GM23248 (cell line): ENCODE measurements around the gene PCDHAC2. TPM values are rescaled to one million over a fixed set of nuclear protein-coding genes. Genes with fewer than 3 reads are reported as not detected.

ENCODE experiments used
- DNase-seq: peaks from one replicate; pipeline ENCODE4 v3.0.0-alpha.2; 2015
- H2AFZ ChIP-seq: fragments of 200-600 bp; sonication (generic); 2 replicates; pipeline ENCODE4 v1.6.1; 2016; ENCODE audit warnings: antibody characterized with exemption
- H3F3A ChIP-seq: fragments of 200-600 bp; sonication (generic); 2 replicates; pipeline ENCODE4 v1.6.1; 2016; ENCODE audit warnings: mild to moderate bottlenecking, antibody characterized with exemption, mixed run types; ENCODE audit not compliant: insufficient read depth
- H3K27ac ChIP-seq: fragments of 200-600 bp; sonication (generic); 2 replicates; pipeline ENCODE4 v1.5.1; 2016; ENCODE audit warnings: mild to moderate bottlenecking
- H3K27me3 ChIP-seq: fragments of 200-600 bp; sonication (generic); replicated peaks from 2 replicates; pipeline ENCODE4 v1.6.1; 2016; ENCODE audit warnings: mild to moderate bottlenecking; ENCODE audit not compliant: insufficient read depth
- H3K36me3 ChIP-seq: fragments of 200-600 bp; sonication (generic); 2 replicates; pipeline ENCODE4 v1.6.1; 2016; ENCODE audit warnings: low read depth, mild to moderate bottlenecking
- H3K4me1 ChIP-seq: fragments of 200-600 bp; sonication (generic); 2 replicates; pipeline ENCODE4 v1.6.1; 2016; ENCODE audit warnings: mild to moderate bottlenecking; ENCODE audit not compliant: insufficient read depth
- H3K4me2 ChIP-seq: fragments of 200-600 bp; sonication (generic); one replicate; pipeline ENCODE4 v1.6.1; 2016; ENCODE audit warnings: mild to moderate bottlenecking; ENCODE audit not compliant: unreplicated experiment
- H3K4me3 ChIP-seq: fragments of 200-600 bp; sonication (generic); 2 replicates; pipeline ENCODE4 v1.5.1; 2016; ENCODE audit warnings: mild to moderate bottlenecking
- H3K79me2 ChIP-seq: fragments of 200-600 bp; sonication (generic); 2 replicates; pipeline ENCODE4 v1.6.1; 2016; ENCODE audit warnings: mild to moderate bottlenecking; ENCODE audit not compliant: insufficient read depth
- H3K9ac ChIP-seq: fragments of 200-600 bp; sonication (generic); 2 replicates; pipeline ENCODE4 v1.6.1; 2016; ENCODE audit warnings: mild to moderate bottlenecking
- H3K9me2 ChIP-seq: fragments of 200-600 bp; sonication (generic); 2 replicates; pipeline ENCODE4 v1.6.1; 2016; ENCODE audit warnings: mixed run types, mild to moderate bottlenecking, moderate library complexity; ENCODE audit not compliant: insufficient read depth
- H3K9me3 ChIP-seq: fragments of 200-600 bp; sonication (generic); one replicate; pipeline ENCODE4 v1.6.1; 2017; ENCODE audit warnings: low read depth
- H4K20me1 ChIP-seq: fragments of 200-600 bp; sonication (generic); 2 replicates; pipeline ENCODE4 v1.6.0; 2016; ENCODE audit not compliant: insufficient read depth
- EZH2 ChIP-seq: fragments of 200-600 bp; sonication (generic); IDR thresholded peaks from 2 replicates; pipeline ENCODE4 v1.6.1; 2018; ENCODE audit warnings: antibody characterized with exemption, mild to moderate bottlenecking; ENCODE audit not compliant: insufficient read depth, poor library complexity, severe bottlenecking
- EZH2phosphoT487 ChIP-seq: fragments of 200-600 bp; sonication (generic); IDR thresholded peaks from 2 replicates; pipeline ENCODE4 v1.6.1; 2018; ENCODE audit warnings: antibody characterized with exemption, moderate library complexity, mild to moderate bottlenecking, low read depth; ENCODE audit not compliant: insufficient read depth
- in situ Hi-C: fragments of 300-500 bp; cut with MboI; formaldehyde crosslinking; loops from 2 replicates; pipeline ENCODE4 v1.15.0; 2020
- polyA plus RNA-seq: library from polyadenylated mRNA; unstranded; fragments of >200 nt; fragmentation: Nextera tagmentation; extraction: Ambion mirVana; gene quantifications from 2 replicates; pipeline ENCODE4 v1.2.1, GENCODE V29; 2016
- small RNA-seq: library from RNA; depleted of rRNA; stranded (forward); fragments of <200 nt; gene quantifications from one replicate; pipeline ENCODE3, GENCODE V24; 2014; ENCODE audit warnings: low read depth, low replicate concordance
- total RNA-seq: library from RNA; depleted of rRNA; stranded (reverse); fragments of >200 nt; shearing (Covaris generic); gene quantifications from 2 replicates; pipeline ENCODE4 v1.2.3, GENCODE V29; 2014; rRNA removed

The PCDHAC2 gene
- total and polyA plus RNA-seq, 2 experiments from 2014 or later: not detected

DNA sequence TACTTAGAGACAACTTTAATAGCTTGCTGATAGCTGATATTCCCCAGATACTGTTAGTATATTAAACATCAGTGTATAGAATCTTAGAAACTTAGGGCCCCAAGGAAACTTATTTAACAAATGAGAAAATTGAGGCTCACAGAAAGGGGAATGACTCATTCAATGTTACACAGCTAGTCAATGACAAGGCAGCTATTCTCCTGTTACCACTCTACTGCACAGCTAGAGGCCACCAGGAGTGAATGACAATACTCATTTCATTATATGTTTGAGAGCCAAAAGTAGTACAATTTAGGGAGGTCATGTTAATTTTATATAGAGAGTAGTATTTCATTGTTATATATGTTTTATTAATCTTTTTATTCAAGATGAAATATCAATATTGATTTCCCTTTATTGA, 51.7 kb downstream of the PCDHAC2 start:
- Histone ChIP-seq H3K27me3 (no peaks in the 10 kb centered on the region), H3K4me3 (no peak overlapping the region), H3K4me1 (no peaks in the 10 kb centered on the region), H3K79me2 (no peaks in the 10 kb centered on the region), H3K4me2 (no peak overlapping the region), H3K27ac (no peak overlapping the region), H3K9me2 (no peaks in the 10 kb centered on the region), H3K36me3 (no peaks in the 10 kb centered on the region), H2AFZ (no peak overlapping the region), H3F3A (no peaks in the 10 kb centered on the region), H4K20me1 (no peaks in the 10 kb centered on the region), H3K9ac (no peak overlapping the region), H3K9me3 (no peaks in the 10 kb centered on the region)
- in situ Hi-C loops: no loop called here
- DNase-seq: no peak
- TF ChIP-seq EZH2 (no peak), EZH2phosphoT487 (no peak)

Small RNAs within 50 kb of the gene (small RNA-seq; reads per million reads assigned to genes)
- gene AC010223.1: not detected

Other genes with a start within 250 kb of the PCDHAC2 start
- not detected in 2 replicates for gene PCDHA1, start 180.3 kb upstream of the PCDHAC2 start, total RNA-seq
- gene PCDHA1, start 180.3 kb upstream of the PCDHAC2 start, polyA plus RNA-seq: not detected in 2 replicates
- gene PCDHA2, start 171.6 kb upstream of the PCDHAC2 start, total RNA-seq: not detected in 2 replicates
- gene PCDHA2, start 171.6 kb upstream of the PCDHAC2 start, polyA plus RNA-seq: 0.06 TPM in 1 of 2 replicates, not detected in the other
- gene PCDHA3, start 165.4 kb upstream of the PCDHAC2 start, total RNA-seq: not detected in 2 replicates
- gene PCDHA3, start 165.4 kb upstream of the PCDHAC2 start, polyA plus RNA-seq: 0.05 and 0.09 TPM in 2 replicates
- not detected in 2 replicates for gene PCDHA4, start 159.4 kb upstream of the PCDHAC2 start, total RNA-seq
- not detected in 2 replicates for gene PCDHA4, start 159.4 kb upstream of the PCDHAC2 start, polyA plus RNA-seq
- gene PCDHA5, start 144.9 kb upstream of the PCDHAC2 start, total RNA-seq: not detected in 2 replicates
- gene PCDHA5, start 144.9 kb upstream of the PCDHAC2 start, polyA plus RNA-seq: not detected in 2 replicates
- gene PCDHA6, start 138.5 kb upstream of the PCDHAC2 start, total RNA-seq: 0.13 and 0.22 TPM in 2 replicates
- 0.10 TPM in 1 of 2 replicates, not detected in the other for gene PCDHA6, start 138.5 kb upstream of the PCDHAC2 start, polyA plus RNA-seq
- gene PCDHA7, start 132.2 kb upstream of the PCDHAC2 start, total RNA-seq: not detected in 2 replicates
- gene PCDHA7, start 132.2 kb upstream of the PCDHAC2 start, polyA plus RNA-seq: not detected in 2 replicates
- not detected in 2 replicates for gene PCDHA8, start 125.3 kb upstream of the PCDHAC2 start, total RNA-seq
- not detected in 2 replicates for gene PCDHA8, start 125.3 kb upstream of the PCDHAC2 start, polyA plus RNA-seq
- gene PCDHA9, start 118.1 kb upstream of the PCDHAC2 start, total RNA-seq: not detected in 2 replicates
- gene PCDHA9, start 118.1 kb upstream of the PCDHAC2 start, polyA plus RNA-seq: 0.04 TPM in 1 of 2 replicates, not detected in the other
- 0.11 and 0.13 TPM in 2 replicates for gene PCDHA10, start 110.6 kb upstream of the PCDHAC2 start, total RNA-seq
- 0.13 and 0.26 TPM in 2 replicates for gene PCDHA10, start 110.6 kb upstream of the PCDHAC2 start, polyA plus RNA-seq
- gene PCDHA11, start 97.5 kb upstream of the PCDHAC2 start, total RNA-seq: not detected in 2 replicates
- gene PCDHA11, start 97.5 kb upstream of the PCDHAC2 start, polyA plus RNA-seq: not detected in 2 replicates
- not detected in 2 replicates for gene PCDHA12, start 91.2 kb upstream of the PCDHAC2 start, total RNA-seq
- not detected in 2 replicates for gene PCDHA12, start 91.2 kb upstream of the PCDHAC2 start, polyA plus RNA-seq
- not detected in 2 replicates for gene PCDHA13, start 84.4 kb upstream of the PCDHAC2 start, total RNA-seq
- not detected in 2 replicates for gene PCDHA13, start 84.4 kb upstream of the PCDHAC2 start, polyA plus RNA-seq
- 0.38 TPM in 1 of 2 replicates, not detected in the other for gene PCDHAC1, start 40.2 kb upstream of the PCDHAC2 start, total RNA-seq
- not detected in 2 replicates for gene PCDHAC1, start 40.2 kb upstream of the PCDHAC2 start, polyA plus RNA-seq
- gene PCDHB1, start 84.9 kb downstream of the PCDHAC2 start, total RNA-seq: not detected in 2 replicates
- not detected in 2 replicates for gene PCDHB1, start 84.9 kb downstream of the PCDHAC2 start, polyA plus RNA-seq
- 4.9 and 8.9 TPM in 2 replicates for gene PCDHB2, start 128.1 kb downstream of the PCDHAC2 start, total RNA-seq
- gene PCDHB2, start 128.1 kb downstream of the PCDHAC2 start, polyA plus RNA-seq: 4.4 and 6.0 TPM in 2 replicates
- gene PCDHB3, start 134.0 kb downstream of the PCDHAC2 start, total RNA-seq: 0.76 and 1.1 TPM in 2 replicates
- gene PCDHB3, start 134.0 kb downstream of the PCDHAC2 start, polyA plus RNA-seq: 0.23 and 0.24 TPM in 2 replicates
- gene PCDHB4, start 155.3 kb downstream of the PCDHAC2 start, total RNA-seq: 0.22 and 0.63 TPM in 2 replicates
- gene PCDHB4, start 155.3 kb downstream of the PCDHAC2 start, polyA plus RNA-seq: 0.60 and 1.0 TPM in 2 replicates
- 0.43 and 1.3 TPM in 2 replicates for gene PCDHB5, start 168.7 kb downstream of the PCDHAC2 start, total RNA-seq
- gene PCDHB5, start 168.7 kb downstream of the PCDHAC2 start, polyA plus RNA-seq: 0.05 TPM in 1 of 2 replicates, not detected in the other
- gene PCDHB6, start 183.6 kb downstream of the PCDHAC2 start, total RNA-seq: 0.22 and 0.38 TPM in 2 replicates
- gene PCDHB6, start 183.6 kb downstream of the PCDHAC2 start, polyA plus RNA-seq: 0.10 and 0.25 TPM in 2 replicates
- 0.65 and 0.89 TPM in 2 replicates for gene PCDHB7, start 206.2 kb downstream of the PCDHAC2 start, total RNA-seq
- gene PCDHB7, start 206.2 kb downstream of the PCDHAC2 start, polyA plus RNA-seq: 0.51 and 0.52 TPM in 2 replicates
- gene PCDHB8, start 211.3 kb downstream of the PCDHAC2 start, total RNA-seq: 2.1 and 2.9 TPM in 2 replicates
- 0.83 and 1.0 TPM in 2 replicates for gene PCDHB8, start 211.3 kb downstream of the PCDHAC2 start, polyA plus RNA-seq
- 4.2 and 5.1 TPM in 2 replicates for gene PCDHB16, start 215.9 kb downstream of the PCDHAC2 start, total RNA-seq
- gene PCDHB16, start 215.9 kb downstream of the PCDHAC2 start, polyA plus RNA-seq: 4.8 and 5.0 TPM in 2 replicates
- gene PCDHB9, start 220.7 kb downstream of the PCDHAC2 start, total RNA-seq: 1.5 and 2.5 TPM in 2 replicates
- gene PCDHB9, start 220.7 kb downstream of the PCDHAC2 start, polyA plus RNA-seq: 1.3 and 1.9 TPM in 2 replicates
- 1.3 and 2.9 TPM in 2 replicates for gene PCDHB10, start 225.9 kb downstream of the PCDHAC2 start, total RNA-seq
- gene PCDHB10, start 225.9 kb downstream of the PCDHAC2 start, polyA plus RNA-seq: 0.86 and 1.3 TPM in 2 replicates
- gene PCDHB11, start 233.2 kb downstream of the PCDHAC2 start, total RNA-seq: 0.38 and 1.2 TPM in 2 replicates
- gene PCDHB11, start 233.2 kb downstream of the PCDHAC2 start, polyA plus RNA-seq: 1.1 TPM in 2 replicates
- 0.43 and 2.9 TPM in 2 replicates for gene PCDHB12, start 242.2 kb downstream of the PCDHAC2 start, total RNA-seq
- 0.48 and 0.53 TPM in 2 replicates for gene PCDHB12, start 242.2 kb downstream of the PCDHAC2 start, polyA plus RNA-seq
- 2.8 and 3.3 TPM in 2 replicates for gene PCDHB13, start 247.4 kb downstream of the PCDHAC2 start, total RNA-seq
- 1.6 and 2.0 TPM in 2 replicates for gene PCDHB13, start 247.4 kb downstream of the PCDHAC2 start, polyA plus RNA-seq